ENCODE data around the gene LTBP3.

The LTBP3 gene

GRCh38 chr11:65497141-65498041 is 60.8 kb downstream of the LTBP3 start:
- Mint-ChIP-seq H3K36me3 (peaks cover 2% of the 10 kb centered on the region), H3K4me1 (peaks cover 36% of the 10 kb centered on the region), H3K27ac (no peak overlapping the region), H3K9me3 (no peaks in the 10 kb centered on the region), H3K4me3 (no peak overlapping the region), H3K27me3 (peaks cover 4% of the 10 kb centered on the region)
- CTCF ChIA-PET = interaction anchor here (0.9 to 4.9 kb wide), 10 partner anchors 18 to 130 kb away, joined by 3 to 53 read pairs (median 8); partner anchors contain the start of gene NEAT1
- peak; percentile 99 for DNase-seq

GRCh38 chr11:65496304-65497140 is 61.6 kb downstream of the LTBP3 start:
- CTCF ChIA-PET = interaction anchor here (0.9 to 4.9 kb wide), 9 partner anchors 17 to 129 kb away, joined by 3 to 53 read pairs (median 11); partner anchors contain the start of gene NEAT1
- Mint-ChIP-seq H3K36me3 (peaks cover 2% of the 10 kb centered on the region), H3K27ac (no peak overlapping the region), H3K4me1 (peaks cover 43% of the 10 kb centered on the region), H3K27me3 (peaks cover 4% of the 10 kb centered on the region), H3K4me3 (no peak overlapping the region), H3K9me3 (no peaks in the 10 kb centered on the region)
- DNase-seq = peak; percentile 48

- CTCF ChIA-PET = interaction anchor here (0.9 to 2.1 kb wide), 9 partner anchors 15 to 112 kb away, joined by 3 to 10 read pairs (median 4); no protein-coding TSS in a partner anchor
- H3K4me3 Mint-ChIP-seq = no peak overlapping the region
Observed at GRCh38 chr11:65493367-65494176, 64.6 kb downstream of the LTBP3 start.

GRCh38 chr11:65492637-65493366 is 65.4 kb downstream of the LTBP3 start:
- peak overlapping the region; percentile 20 for H3K27ac Mint-ChIP-seq
- CTCF ChIA-PET = interaction anchor here (0.9 to 2.1 kb wide), 9 partner anchors 14 to 111 kb away, joined by 3 to 10 read pairs (median 4); no protein-coding TSS in a partner anchor
- no peaks in the 10 kb centered on the region for H3K9me3 Mint-ChIP-seq
- peaks cover 65% of the 10 kb centered on the region for H3K4me1 Mint-ChIP-seq
- H3K27me3 Mint-ChIP-seq = peaks cover 11% of the 10 kb centered on the region
- H3K4me3 Mint-ChIP-seq = no peak overlapping the region
- peaks cover under 1% of the 10 kb centered on the region for H3K36me3 Mint-ChIP-seq
- no peak for DNase-seq

More at GRCh38 chr11:65493367-65494176, 64.6 kb downstream of the LTBP3 start:
- H3K36me3 Mint-ChIP-seq = peaks cover 2% of the 10 kb centered on the region
- H3K27me3 Mint-ChIP-seq = peaks cover 4% of the 10 kb centered on the region
- DNase-seq = no peak
- H3K9me3 Mint-ChIP-seq = no peaks in the 10 kb centered on the region
- peak overlapping the region; percentile 20 for H3K27ac Mint-ChIP-seq
- peaks cover 59% of the 10 kb centered on the region for H3K4me1 Mint-ChIP-seq

GRCh38 chr11:65492387-65492636 is 65.8 kb downstream of the LTBP3 start:
- no peak for DNase-seq
- H3K9me3 Mint-ChIP-seq = no peaks in the 10 kb centered on the region
- CTCF ChIA-PET = interaction anchor here (0.9 to 2.1 kb wide), 6 partner anchors 14 to 111 kb away, joined by 3 to 10 read pairs (median 4); no protein-coding TSS in a partner anchor
- H3K27ac Mint-ChIP-seq = peak overlapping the region; percentile 76
- H3K4me3 Mint-ChIP-seq = no peak overlapping the region
- H3K4me1 Mint-ChIP-seq = peaks cover 70% of the 10 kb centered on the region
- H3K27me3 Mint-ChIP-seq = peaks cover 11% of the 10 kb centered on the region
- no peaks in the 10 kb centered on the region for H3K36me3 Mint-ChIP-seq

- peak overlapping the region; percentile 76 for H3K27ac Mint-ChIP-seq
- H3K4me3 Mint-ChIP-seq = no peak overlapping the region
- peaks cover 69% of the 10 kb centered on the region for H3K4me1 Mint-ChIP-seq
- no peaks in the 10 kb centered on the region for H3K9me3 Mint-ChIP-seq
- CTCF ChIA-PET = interaction anchor here (0.9 to 2.1 kb wide), 5 partner anchors 13 to 61 kb away, joined by 3 to 10 read pairs (median 4); no protein-coding TSS in a partner anchor
- peaks cover 14% of the 10 kb centered on the region for H3K27me3 Mint-ChIP-seq
- no peak for DNase-seq
- no peaks in the 10 kb centered on the region for H3K36me3 Mint-ChIP-seq
Observed at GRCh38 chr11:65491614-65492386, 66.4 kb downstream of the LTBP3 start.

- no peaks in the 10 kb centered on the region for H3K9me3 Mint-ChIP-seq
- H3K27me3 Mint-ChIP-seq = peaks cover 14% of the 10 kb centered on the region
- CTCF ChIA-PET = no interaction called here
- H3K4me1 Mint-ChIP-seq = peaks cover 62% of the 10 kb centered on the region
- H3K27ac Mint-ChIP-seq = no peak overlapping the region
- no peak overlapping the region for H3K4me3 Mint-ChIP-seq
- no peak for DNase-seq
- H3K36me3 Mint-ChIP-seq = no peaks in the 10 kb centered on the region
Observed at GRCh38 chr11:65491163-65491465, 67.0 kb downstream of the LTBP3 start.

GRCh38 chr11:65489706-65490320 is 68.3 kb downstream of the LTBP3 start:
- DNase-seq = no peak
- no peak overlapping the region for H3K27ac Mint-ChIP-seq

GRCh38 chr11:65489035-65489705 is 69.0 kb downstream of the LTBP3 start:
- CTCF ChIA-PET = interaction anchor here (1.0 to 3.0 kb wide), 4 partner anchors 10 to 74 kb away, joined by 3 to 10 read pairs (median 4); no protein-coding TSS in a partner anchor
- Mint-ChIP-seq H3K4me3 (no peak overlapping the region), H3K4me1 (peaks cover 51% of the 10 kb centered on the region), H3K27me3 (peaks cover 23% of the 10 kb centered on the region), H3K9me3 (no peaks in the 10 kb centered on the region), H3K36me3 (no peaks in the 10 kb centered on the region), H3K27ac (no peak overlapping the region)
- DNase-seq = no peak

More at GRCh38 chr11:65489706-65490320, 68.3 kb downstream of the LTBP3 start:
- H3K9me3 Mint-ChIP-seq = no peaks in the 10 kb centered on the region
- H3K36me3 Mint-ChIP-seq = no peaks in the 10 kb centered on the region
- no peak overlapping the region for H3K4me3 Mint-ChIP-seq
- CTCF ChIA-PET = interaction anchor here (1.0 to 3.0 kb wide), 4 partner anchors 10 to 75 kb away, joined by 3 to 10 read pairs (median 4); no protein-coding TSS in a partner anchor
- H3K4me1 Mint-ChIP-seq = peaks cover 57% of the 10 kb centered on the region
- peaks cover 23% of the 10 kb centered on the region for H3K27me3 Mint-ChIP-seq
